Measurements from ENCODE around the gene SORCS2. TPM values are rescaled to one million over a fixed set of nuclear protein-coding genes. Genes with fewer than 3 reads are reported as not detected.

SORCS2 gene
- total and polyA plus RNA-seq, 2 of the 13 experiments (the other 11 are each of a cell fraction or from before 2014, with no cell fraction given) = 0.82 to 1.0 TPM

GRCh38 chr4:7630568-7631287 lies 438.4 kb downstream of the SORCS2 start (continued):
- TF ChIP-seq PPARG (CRISPR knock-in tag; conservative IDR thresholded peaks at IDR 0.05) (0 out of 2 replicates have a peak, but pooled peaks have one; percentile 14), AHDC1 (CRISPR knock-in tag; IDR thresholded peaks at IDR 0.05; ENCODE audit: borderline replicate concordance) (0 out of 2 replicates have a peak, but pooled peaks have one; percentile 12), ZNF574 (CRISPR knock-in tag; IDR thresholded peaks at IDR 0.05) (no peak), ZNF674 (CRISPR knock-in tag; IDR thresholded peaks at IDR 0.05; ENCODE audit: low read depth) (no peak), ZNF501 (CRISPR knock-in tag; IDR thresholded peaks at IDR 0.05) (peak; percentile 47; the same call in 1 of the 2 replicates), MED1 (CRISPR knock-in tag; IDR thresholded peaks at IDR 0.05) (peak; percentile 44; the same call in 1 of the 2 replicates), ZMYM4 (CRISPR knock-in tag; IDR thresholded peaks at IDR 0.05) (no peak), FOXO4 (CRISPR knock-in tag; conservative IDR thresholded peaks at IDR 0.05) (no peak), ARID5B (CRISPR knock-in tag; IDR thresholded peaks at IDR 0.05) (peak; percentile 16; the same call in 1 of the 2 replicates), SOX6 (IDR thresholded peaks at IDR 0.05) (no peak), SOX6 (CRISPR knock-in tag; IDR thresholded peaks at IDR 0.05) (peak; percentile 37), ISL2 (CRISPR knock-in tag; IDR thresholded peaks at IDR 0.05) (0 out of 2 replicates have a peak, but pooled peaks have one; percentile 30), EP300 (IDR thresholded peaks at IDR 0.05; ENCODE audit: low read depth in 2 of 2, low read length in 2 of 2) (peak in 1 of 2 experiments; percentile 76; a peak in 2 of 4 replicates), EP300 (CRISPR knock-in tag; IDR thresholded peaks at IDR 0.05; ENCODE audit: borderline replicate concordance) (no peak)
